GM21737 (cell line): ENCODE measurements around the gene EPHA5.

ENCODE experiments used
- ATAC-seq: cut with Tn5 transposase; IDR thresholded peaks from one replicate; pipeline ENCODE4 v1.9.1; 2021; ENCODE audit warnings: mild to moderate bottlenecking, moderate library complexity; ENCODE audit not compliant: unreplicated experiment

The EPHA5 gene

DNA sequence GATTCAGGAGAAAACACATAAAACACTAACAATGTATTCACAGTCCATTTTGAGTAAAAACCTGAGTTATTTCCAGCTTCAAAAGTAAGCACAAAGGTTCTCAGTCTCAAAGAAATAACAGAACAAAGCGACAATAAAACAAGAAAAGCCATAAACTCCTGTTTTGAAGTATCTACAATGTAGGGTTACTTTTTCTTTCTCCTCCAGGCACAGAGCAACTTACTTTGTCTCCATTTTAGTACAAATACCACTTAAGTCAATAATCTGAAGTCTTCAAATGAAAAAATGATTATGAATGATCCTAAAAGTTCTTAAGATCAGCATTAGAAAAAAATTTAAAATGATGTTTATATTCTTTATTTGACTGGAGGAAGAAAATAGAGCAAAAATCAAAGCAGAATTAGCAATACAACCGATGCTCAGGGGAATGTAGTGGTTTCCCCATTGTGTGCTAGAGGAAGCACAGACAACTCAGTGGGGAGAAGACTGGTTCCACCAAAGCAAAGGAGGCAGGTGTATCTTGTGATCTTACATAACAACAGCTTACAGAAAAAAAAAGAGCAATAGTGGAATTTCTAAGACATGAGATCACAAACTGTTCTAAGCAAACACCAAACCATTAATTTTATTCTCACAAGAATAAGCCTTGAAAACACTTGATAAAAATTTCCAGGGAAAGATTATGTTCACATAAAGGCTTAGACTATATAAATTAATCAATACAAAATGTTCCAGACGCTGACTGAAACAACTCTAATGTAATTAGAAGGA is 35.1 kb downstream of the EPHA5 start:
- ATAC-seq, result no peak

DNA sequence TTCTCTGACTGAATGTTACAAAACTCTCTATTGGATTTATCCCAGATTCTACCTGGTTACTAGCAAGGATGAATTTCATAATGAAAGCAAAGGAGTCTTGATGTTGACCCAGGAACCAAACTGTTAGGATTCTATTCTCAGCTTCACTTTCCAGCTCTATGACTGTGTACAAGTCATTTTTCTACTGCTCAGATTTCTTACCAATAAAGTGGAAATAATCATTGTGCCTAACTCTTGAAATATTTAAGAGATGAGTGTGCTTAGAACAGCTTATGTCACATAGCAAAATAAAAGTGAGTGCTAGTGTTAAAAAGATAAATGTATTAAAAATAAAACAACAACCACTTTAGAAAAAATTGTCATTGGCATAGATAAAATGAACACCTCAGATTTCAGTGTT is 45.6 kb downstream of the EPHA5 start:
- no peak for ATAC-seq

DNA sequence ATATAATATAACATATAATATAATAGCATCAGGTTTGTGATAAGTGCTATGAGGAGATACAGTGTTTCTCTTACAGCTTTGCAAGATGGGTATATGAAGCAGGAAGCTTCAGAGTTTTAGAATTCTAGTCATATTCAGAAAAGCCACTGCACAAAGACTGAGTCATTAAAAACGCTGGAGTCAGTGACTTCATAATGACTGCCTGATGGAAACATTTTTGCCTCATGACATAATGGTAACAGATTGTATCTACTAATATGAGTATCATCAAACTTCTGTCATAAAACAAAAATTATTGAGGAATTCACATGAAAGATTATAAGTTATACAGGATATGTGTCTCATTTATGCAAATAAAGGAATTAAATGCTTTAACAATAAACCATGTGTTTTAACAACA is 46.8 kb downstream of the EPHA5 start:
- ATAC-seq, result no peak

GRCh38 chr4:65617416-65617815 is 52.9 kb downstream of the EPHA5 start:
- no peak for ATAC-seq

GRCh38 chr4:65604515-65604914 is 65.8 kb downstream of the EPHA5 start:
- ATAC-seq, result no peak

- ATAC-seq, result no peak
Measured at GRCh38 chr4:65600656-65601055, 69.6 kb downstream of the EPHA5 start.

DNA sequence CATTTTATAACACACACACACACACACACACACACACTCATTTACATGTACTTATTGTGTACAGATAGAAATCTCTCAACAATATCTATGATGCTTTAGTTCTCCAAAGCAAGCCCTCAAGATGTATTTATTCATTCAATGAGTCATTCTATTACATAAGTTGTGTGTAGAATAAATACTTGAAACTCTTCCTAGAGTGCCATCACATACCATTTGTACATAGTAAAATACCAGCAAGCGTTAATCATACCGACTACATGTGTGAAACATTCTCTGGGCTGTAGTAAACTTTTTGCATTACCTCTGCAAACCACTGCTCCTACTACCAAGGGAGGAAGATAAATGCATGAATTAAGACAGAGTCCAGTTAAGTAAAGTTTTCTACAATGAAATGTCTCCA is 70.9 kb downstream of the EPHA5 start:
- ATAC-seq, result no peak

- no peak for ATAC-seq
Measured at GRCh38 chr4:65597697-65598096, 72.6 kb downstream of the EPHA5 start.

- ATAC-seq, result no peak
Measured at GRCh38 chr4:65592089-65592488, 78.2 kb downstream of the EPHA5 start.

DNA sequence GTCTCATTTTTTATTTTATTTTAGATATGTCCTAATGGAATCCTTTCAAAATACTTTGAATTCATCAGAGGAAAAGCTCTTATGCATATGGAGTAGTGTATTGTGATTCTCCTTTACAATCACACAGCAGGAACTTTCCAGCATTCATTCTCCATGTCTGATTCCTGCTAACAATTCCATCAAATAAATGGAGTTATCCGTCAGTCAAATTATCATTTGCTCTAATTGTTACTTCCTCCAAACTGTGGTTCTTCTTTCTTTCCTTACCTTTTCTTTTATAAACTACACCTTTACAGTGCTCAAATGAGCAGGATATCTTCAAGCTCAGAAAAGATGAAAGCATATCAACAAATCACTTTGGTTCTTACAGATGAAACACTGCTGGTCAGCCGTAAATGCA is 80.4 kb downstream of the EPHA5 start:
- no peak for ATAC-seq

GRCh38 chr4:65589331-65589730 is 81.0 kb downstream of the EPHA5 start:
- ATAC-seq, result no peak

DNA sequence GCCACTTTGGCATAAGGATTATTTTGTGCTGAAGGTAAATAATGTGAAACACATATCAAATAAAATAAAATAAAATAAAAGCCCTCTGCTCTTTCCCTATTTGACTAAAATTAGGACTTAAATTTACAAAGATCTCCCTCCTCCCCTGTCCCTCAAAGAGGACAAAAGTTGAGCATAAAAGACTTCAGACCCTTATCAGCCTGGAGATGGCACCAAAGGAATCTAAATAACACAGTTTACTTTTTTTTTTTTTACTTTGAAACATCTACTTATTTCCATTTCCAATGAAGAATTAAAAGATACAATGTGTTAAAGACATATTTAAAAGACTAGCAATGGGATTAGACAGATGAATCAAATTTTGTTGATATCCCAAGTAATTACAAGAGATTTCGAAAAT is 89.7 kb downstream of the EPHA5 start:
- ATAC-seq, result no peak

DNA sequence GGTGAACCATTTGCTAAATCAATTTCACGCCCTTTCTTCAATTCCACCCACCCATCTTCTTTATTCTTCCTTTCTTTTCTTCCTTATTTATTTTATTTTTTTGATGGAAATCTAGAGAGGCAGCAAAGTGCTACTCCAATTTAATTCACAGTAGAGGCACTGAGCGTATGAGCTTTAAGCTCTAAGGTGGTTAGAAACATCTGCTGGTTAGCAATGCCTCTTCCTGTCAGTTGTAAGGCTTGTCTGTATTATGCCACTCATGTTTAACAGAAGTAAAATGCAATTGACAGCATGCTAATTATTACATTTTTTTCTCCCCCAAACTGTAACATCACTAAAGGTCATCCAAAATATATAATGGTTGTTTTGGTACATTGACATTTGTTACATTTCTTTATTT is 103.8 kb downstream of the EPHA5 start:
- no peak for ATAC-seq

GRCh38 chr4:65561164-65561563 is 109.1 kb downstream of the EPHA5 start:
- no peak for ATAC-seq

- ATAC-seq, result no peak
Measured at GRCh38 chr4:65559270-65559669, 111.0 kb downstream of the EPHA5 start.

DNA sequence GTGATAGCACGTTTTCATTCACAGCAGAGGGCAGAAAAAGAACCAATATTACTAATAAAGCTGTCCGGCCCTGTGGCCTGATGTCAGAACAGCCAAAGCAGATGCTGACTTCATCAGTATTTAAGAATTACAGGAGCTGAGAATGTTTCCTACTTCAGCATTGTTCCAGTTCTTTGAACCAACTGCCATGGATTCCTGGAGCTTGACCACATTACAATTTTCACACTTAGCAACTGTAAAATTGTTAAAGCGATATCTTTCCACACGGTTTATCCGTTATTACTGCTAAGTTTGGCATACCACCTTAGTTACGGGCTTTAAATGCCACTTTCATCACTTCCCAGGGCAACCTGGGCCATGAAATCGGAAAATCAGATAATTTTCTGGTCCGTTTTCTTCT is 118.2 kb downstream of the EPHA5 start:
- no peak for ATAC-seq

- no peak for ATAC-seq
Measured at GRCh38 chr4:65550500-65550899, 119.8 kb downstream of the EPHA5 start.

DNA sequence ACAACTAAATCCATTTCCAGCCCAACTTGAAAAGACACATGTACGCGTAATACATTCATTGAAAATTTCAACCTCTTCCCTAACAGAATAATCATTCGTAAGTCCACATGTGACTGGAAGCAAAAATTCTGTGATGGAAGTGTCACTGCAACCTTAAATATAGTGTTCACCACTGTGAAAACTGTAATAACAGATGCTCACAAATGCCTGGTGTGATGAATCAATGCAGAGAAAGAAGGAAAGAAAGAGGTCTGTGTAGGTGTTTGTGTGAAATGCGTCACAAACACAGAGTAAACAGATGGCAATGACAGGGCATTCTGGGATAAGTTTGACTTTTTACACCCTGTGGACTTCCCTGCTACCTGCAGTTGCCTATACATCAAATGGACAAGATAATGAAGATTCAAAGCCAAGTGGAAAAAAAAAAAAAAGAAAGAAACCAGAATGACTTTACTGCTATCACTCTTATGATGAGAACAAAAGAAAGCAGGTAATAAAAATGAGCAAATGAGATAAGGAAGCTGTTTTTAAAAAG is 123.3 kb downstream of the EPHA5 start:
- ATAC-seq, result no peak

DNA sequence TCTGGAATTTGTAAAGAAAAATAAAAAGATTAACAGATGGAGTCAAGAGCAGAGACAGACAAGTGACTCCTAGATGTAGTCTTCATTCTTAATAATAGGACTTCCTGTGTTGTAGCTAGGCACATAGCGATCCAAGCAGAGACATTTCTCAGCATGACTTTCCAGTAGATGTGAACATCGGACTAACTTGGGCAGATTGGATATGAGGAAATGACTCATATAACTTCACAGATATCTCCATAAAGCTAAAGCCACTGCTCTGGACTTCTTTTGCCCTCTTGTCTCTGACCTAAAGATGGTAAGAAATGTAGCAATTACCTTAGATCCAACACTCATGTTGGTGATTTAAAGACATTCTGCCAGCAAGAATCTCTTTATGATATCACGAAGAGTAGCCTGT is 131.7 kb downstream of the EPHA5 start:
- ATAC-seq, result no peak

DNA sequence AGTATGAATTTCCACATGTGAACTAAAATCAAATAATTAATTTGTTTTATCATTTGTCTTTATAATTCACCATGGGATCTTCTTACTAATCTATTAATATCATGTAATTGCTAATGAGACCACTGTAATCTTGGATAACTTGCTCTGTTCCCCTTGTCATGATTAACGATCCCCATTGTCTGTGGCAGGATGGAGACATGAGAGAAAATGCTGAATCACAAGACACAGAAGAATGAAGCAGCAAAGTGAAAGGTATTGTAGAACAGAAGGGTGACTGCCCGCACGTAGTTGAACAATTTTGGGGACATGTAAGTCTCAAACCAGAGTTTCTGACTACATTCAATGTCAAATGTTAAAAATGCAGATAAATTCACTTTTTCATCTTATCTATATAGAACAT is 135.2 kb downstream of the EPHA5 start:
- ATAC-seq, result no peak

DNA sequence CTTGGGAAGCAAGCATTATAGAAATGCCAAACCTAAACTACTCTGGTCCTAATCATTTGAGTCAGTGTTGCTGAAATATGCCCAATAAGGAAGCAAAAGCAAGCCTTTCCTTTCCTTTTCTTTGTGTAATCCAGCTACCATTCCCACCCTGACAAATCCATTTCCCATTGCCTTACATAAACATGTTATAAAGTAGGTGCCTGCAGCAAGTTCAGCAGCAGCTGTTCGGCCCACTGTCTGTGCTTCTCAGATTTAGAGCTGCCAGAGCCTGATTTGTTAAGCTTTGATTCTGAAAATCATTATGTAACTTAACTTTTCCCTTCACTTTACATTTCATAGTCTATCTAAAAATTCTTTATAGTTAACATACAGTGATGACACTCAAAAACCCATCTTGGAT is 148.6 kb downstream of the EPHA5 start:
- ATAC-seq, result no peak

DNA sequence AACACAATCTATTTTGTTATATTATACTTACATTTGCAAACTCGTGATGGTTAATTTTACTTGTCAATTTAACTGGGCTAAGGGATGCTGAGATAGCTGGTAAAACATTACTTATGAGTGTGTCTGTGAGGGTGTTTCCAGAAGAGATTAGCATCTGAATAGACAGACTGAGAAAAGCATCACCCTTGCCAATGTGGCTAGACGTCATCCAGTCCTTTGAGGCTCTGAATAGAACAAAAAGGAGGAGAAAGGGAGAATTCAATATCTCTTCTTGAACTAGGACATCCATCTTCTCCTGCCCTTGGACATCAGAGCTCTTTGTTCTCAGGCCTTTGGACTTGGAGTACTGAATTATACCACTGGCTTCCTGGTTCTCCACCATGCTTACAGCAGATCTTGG is 154.6 kb downstream of the EPHA5 start:
- ATAC-seq, result no peak

GRCh38 chr4:65510976-65511375 is 159.3 kb downstream of the EPHA5 start:
- ATAC-seq, result no peak
